ENCODE data around the gene EIF5B.

DNA sequence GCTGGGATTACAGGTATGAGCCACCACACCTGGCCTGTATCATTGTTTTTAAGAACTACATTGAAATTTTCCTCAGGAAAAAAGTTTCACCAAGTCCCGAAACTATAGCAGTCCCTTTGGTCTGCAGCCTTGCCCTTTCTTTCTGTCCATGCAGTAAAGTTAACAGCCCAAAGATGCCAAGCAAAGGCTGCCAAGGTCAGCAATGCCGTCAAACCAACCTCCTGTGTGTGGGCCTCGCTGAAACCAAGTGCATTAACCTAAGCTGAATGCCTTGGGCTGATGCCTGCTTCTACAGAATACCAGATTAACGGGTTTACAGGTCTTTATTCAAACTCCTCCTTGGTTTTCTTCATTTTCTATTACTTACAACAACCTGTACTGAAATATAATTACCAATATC is 73.1 kb downstream of the EIF5B start:
- TF ChIP-seq POLR2AphosphoS5 (IDR thresholded peaks at IDR 0.05; ENCODE audit: low read depth): 0 out of 2 replicates have a peak, but pooled peaks have one; percentile 15
- TF ChIP-seq, protein P1, sequence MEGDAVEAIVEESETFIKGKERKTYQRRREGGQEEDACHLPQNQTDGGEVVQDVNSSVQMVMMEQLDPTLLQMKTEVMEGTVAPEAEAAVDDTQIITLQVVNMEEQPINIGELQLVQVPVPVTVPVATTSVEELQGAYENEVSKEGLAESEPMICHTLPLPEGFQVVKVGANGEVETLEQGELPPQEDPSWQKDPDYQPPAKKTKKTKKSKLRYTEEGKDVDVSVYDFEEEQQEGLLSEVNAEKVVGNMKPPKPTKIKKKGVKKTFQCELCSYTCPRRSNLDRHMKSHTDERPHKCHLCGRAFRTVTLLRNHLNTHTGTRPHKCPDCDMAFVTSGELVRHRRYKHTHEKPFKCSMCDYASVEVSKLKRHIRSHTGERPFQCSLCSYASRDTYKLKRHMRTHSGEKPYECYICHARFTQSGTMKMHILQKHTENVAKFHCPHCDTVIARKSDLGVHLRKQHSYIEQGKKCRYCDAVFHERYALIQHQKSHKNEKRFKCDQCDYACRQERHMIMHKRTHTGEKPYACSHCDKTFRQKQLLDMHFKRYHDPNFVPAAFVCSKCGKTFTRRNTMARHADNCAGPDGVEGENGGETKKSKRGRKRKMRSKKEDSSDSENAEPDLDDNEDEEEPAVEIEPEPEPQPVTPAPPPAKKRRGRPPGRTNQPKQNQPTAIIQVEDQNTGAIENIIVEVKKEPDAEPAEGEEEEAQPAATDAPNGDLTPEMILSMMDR (IDR thresholded peaks at IDR 0.05; ENCODE audit: insufficient read depth, low read length): no peak
